Spinal cord (tissue), 10 donors: ENCODE measurements around the gene CMTM2. TPM values are rescaled to one million over a fixed set of nuclear protein-coding genes. Genes with fewer than 3 reads are reported as not detected.

ENCODE experiments used
- DNase-seq, 6 donors: peaks; one replicate each; pipeline versions ENCODE4 v3.0.0 to v3.0.0-alpha.2; 2013 to 2015; ENCODE audit warnings: low spot score in 6 of 6, low read depth in 4 of 6
- H3K27ac ChIP-seq: one replicate; pipeline ENCODE4 v1.5.1; 2013; ENCODE audit warnings: low read depth, low read length, control low read depth
- H3K27me3 ChIP-seq: one replicate; pipeline ENCODE4 v1.6.1; 2013; ENCODE audit warnings: low read length; ENCODE audit not compliant: control insufficient read depth, insufficient read depth
- H3K36me3 ChIP-seq: one replicate; pipeline ENCODE4 v1.6.1; 2013; ENCODE audit warnings: low read length; ENCODE audit not compliant: control insufficient read depth, insufficient read depth
- H3K4me1 ChIP-seq: one replicate; pipeline ENCODE4 v1.6.1; 2013; ENCODE audit warnings: low read length; ENCODE audit not compliant: control insufficient read depth, insufficient read depth
- H3K4me3 ChIP-seq: one replicate; pipeline ENCODE4 v1.5.1; 2013; ENCODE audit warnings: low read depth, low read length, control low read depth
- H3K9me3 ChIP-seq: one replicate; pipeline ENCODE4 v1.6.1; 2013; ENCODE audit warnings: low read length; ENCODE audit not compliant: control insufficient read depth, insufficient read depth
- WGBS: methylation state at CpG from one replicate; pipeline ENCODE4 v1.1.5; 2013; ENCODE audit warnings: missing lambda C conversion rate; ENCODE audit not compliant: insufficient coverage; 5-methylcytosine and 5-hydroxymethylcytosine counted together
- polyA plus RNA-seq, 2 donors: library from polyadenylated mRNA; unstranded; fragments of 120-200 nt; gene quantifications; one replicate each; pipeline ENCODE4 v1.2.1, GENCODE V29; 2013; ENCODE audit not compliant: insufficient read length in 2 of 2
- total RNA-seq, 2 donors: library from RNA; depleted of rRNA in 1 of 2; stranded (reverse); fragments of 120-200 nt in 1 of 2; fragments of >200 nt in 1 of 2; gene quantifications; one replicate each; pipeline versions ENCODE4 v1.2.3 to v1.2.4, GENCODE V29; 2013 to 2014
- donor health status: healthy.

Gene CMTM2
- total and polyA plus RNA-seq, 4 donors: 0.33 to 1.7 (median 0.99) TPM

GRCh38 chr16:66542396-66542795 is 36.9 kb upstream of the CMTM2 start:
- 83% methylated on average over 1 of the region's 3 CpGs for WGBS
- DNase-seq: no peak
- H3K4me1 ChIP-seq: no peaks in the 10 kb centered on the region
- peaks cover 41% of the 10 kb centered on the region for H3K36me3 ChIP-seq
- H3K27me3 ChIP-seq: no peaks in the 10 kb centered on the region
- no peak overlapping the region for H3K27ac ChIP-seq
- H3K4me3 ChIP-seq: no peak overlapping the region
- no peaks in the 10 kb centered on the region for H3K9me3 ChIP-seq

DNA sequence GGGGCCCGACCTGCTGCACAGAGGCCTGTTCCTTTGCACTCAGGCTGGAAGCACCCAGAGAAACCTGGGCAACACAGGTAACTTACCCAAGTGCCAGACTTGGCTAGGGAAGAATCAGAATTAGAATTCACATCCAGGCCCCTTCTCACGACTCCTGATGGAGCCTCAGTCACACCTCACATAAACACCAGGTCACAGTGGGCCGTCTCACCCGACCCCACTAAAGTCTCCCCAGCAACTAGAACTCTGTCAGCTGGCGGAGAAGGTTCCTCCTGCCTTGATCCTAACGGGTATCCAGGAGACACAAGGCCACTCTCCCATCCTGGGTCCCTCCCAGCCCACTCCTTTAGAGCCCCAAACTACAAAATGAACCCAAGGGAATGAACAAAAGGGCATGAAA is 35.7 kb upstream of the CMTM2 start:
- H3K27ac ChIP-seq: no peak overlapping the region

GRCh38 chr16:66544016-66544757 is 35.1 kb upstream of the CMTM2 start:
- peaks cover 13% of the 10 kb centered on the region for H3K4me1 ChIP-seq
- WGBS: 44% methylated on average over 3 of the region's 7 CpGs
- no peaks in the 10 kb centered on the region for H3K27me3 ChIP-seq
- no peak for DNase-seq
- no peak overlapping the region for H3K27ac ChIP-seq
- H3K36me3 ChIP-seq: peaks cover 40% of the 10 kb centered on the region
- no peaks in the 10 kb centered on the region for H3K9me3 ChIP-seq
- H3K4me3 ChIP-seq: no peak overlapping the region

More for the DNA sequence above, 35.7 kb upstream of the CMTM2 start:
- DNase-seq: no peak
- Histone ChIP-seq H3K4me3 (no peak overlapping the region), H3K36me3 (peaks cover 43% of the 10 kb centered on the region), H3K27me3 (no peaks in the 10 kb centered on the region), H3K9me3 (no peaks in the 10 kb centered on the region), H3K4me1 (peaks cover 9% of the 10 kb centered on the region)
- 74% methylated on average over 5 of the region's 6 CpGs for WGBS

DNA sequence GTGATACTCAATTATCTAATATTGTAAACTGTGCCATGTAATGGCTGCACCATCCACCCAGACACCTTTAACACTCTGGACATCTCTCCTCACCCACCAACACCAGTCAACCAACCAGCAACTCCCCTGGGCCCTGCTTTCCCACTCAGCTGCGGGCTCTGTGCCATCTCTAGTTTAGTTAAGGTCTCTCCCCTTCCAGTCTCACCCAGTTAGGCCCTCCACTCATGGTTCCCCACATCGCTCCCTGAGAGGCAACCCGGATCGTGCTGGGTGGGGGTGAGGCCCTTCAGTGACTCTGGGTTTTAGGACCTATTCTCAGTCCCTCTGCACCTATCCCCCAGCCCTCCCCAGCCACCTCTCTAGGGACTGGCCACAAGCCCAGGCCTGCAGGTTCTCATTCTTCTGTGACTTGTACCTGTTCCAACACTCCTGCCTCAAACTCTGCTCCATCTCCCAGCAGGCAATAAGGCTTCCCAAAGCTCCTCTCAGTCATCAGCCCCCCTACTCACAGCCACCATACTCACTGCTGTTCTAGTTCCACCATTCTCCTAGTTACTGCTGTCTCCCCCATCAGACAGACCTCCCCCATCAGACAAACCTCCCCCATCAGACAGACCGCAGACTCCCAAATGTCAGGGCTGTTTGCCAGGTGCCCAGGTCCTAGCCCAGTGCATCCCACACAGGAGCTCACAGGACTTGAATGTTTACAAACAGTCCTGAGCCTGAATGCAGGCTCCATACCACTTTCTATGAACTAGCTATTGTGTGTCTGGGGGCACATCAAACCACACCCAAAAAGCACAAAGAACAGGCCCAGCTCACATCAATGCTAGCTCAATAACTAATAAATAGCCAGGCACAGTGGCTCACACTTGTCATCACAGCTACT is 31.9 kb upstream of the CMTM2 start:
- DNase-seq: no peak
- peaks cover 33% of the 10 kb centered on the region for H3K36me3 ChIP-seq
- H3K27ac ChIP-seq: no peak overlapping the region
- H3K9me3 ChIP-seq: no peaks in the 10 kb centered on the region
- peaks cover 35% of the 10 kb centered on the region for H3K4me1 ChIP-seq
- WGBS: 93% methylated on average over 5 of the region's 5 CpGs
- no peak overlapping the region for H3K4me3 ChIP-seq
- no peaks in the 10 kb centered on the region for H3K27me3 ChIP-seq

GRCh38 chr16:66548068-66548467 is 31.2 kb upstream of the CMTM2 start:
- Histone ChIP-seq H3K36me3 (peaks cover 29% of the 10 kb centered on the region), H3K27ac (no peak overlapping the region), H3K4me3 (no peak overlapping the region), H3K4me1 (peaks cover 43% of the 10 kb centered on the region), H3K9me3 (no peaks in the 10 kb centered on the region), H3K27me3 (no peaks in the 10 kb centered on the region)
- DNase-seq: no peak
- 84% methylated on average over 4 of the region's 4 CpGs for WGBS

GRCh38 chr16:66548868-66549267 is 30.4 kb upstream of the CMTM2 start:
- H3K36me3 ChIP-seq: peaks cover 22% of the 10 kb centered on the region
- H3K4me3 ChIP-seq: peak overlapping the region; percentile 85
- WGBS: no CpG with 5 or more reads among the region's 9 CpGs
- H3K27me3 ChIP-seq: no peaks in the 10 kb centered on the region
- H3K9me3 ChIP-seq: no peaks in the 10 kb centered on the region
- DNase-seq: no peak
- H3K27ac ChIP-seq: peak overlapping the region; percentile 95
- H3K4me1 ChIP-seq: peaks cover 45% of the 10 kb centered on the region

GRCh38 chr16:66549284-66550131 is 29.8 kb upstream of the CMTM2 start, which contains the start of gene TK2:
Gene TK2, minus strand, starts transcription at chr16:66550122. Its CDS starts 61 bp downstream, at chr16:66550061.
- no peaks in the 10 kb centered on the region for H3K27me3 ChIP-seq
- peaks cover 45% of the 10 kb centered on the region for H3K4me1 ChIP-seq
- WGBS: 4% methylated on average over 78 of the region's 80 CpGs

DNA sequence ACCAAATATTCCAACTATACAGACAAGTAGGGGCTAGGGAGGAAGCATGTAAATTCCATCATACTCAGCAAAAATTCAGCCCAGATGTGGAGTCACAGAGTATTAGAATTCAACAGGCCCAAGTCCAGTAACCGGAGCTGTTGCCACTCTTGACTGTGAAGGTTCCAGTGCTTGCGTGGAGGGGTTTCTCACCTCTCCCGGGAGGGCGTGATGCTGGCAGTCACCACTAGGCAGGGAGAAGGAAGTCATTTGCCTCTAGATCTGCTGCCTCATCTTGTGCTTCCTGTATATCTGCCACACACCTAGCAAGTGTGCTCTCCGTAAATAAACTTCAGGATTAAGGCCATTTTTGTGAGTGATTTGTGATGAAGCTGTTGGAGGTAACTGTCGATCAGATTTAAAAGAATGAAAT is 27.9 kb upstream of the CMTM2 start:
- Histone ChIP-seq H3K27me3 (no peaks in the 10 kb centered on the region), H3K4me1 (peaks cover 45% of the 10 kb centered on the region), H3K9me3 (no peaks in the 10 kb centered on the region), H3K4me3 (no peak overlapping the region), H3K27ac (peak overlapping the region; percentile 96), H3K36me3 (peaks cover 16% of the 10 kb centered on the region)
- DNase-seq: peak in 2 of 6 donors; percentile 15 to 32
- no CpG with 5 or more reads among the region's 6 CpGs for WGBS

More at GRCh38 chr16:66549284-66550131, 29.8 kb upstream of the CMTM2 start, which contains the start of gene TK2:
- peak; percentile 52 to 91 (median 58) for DNase-seq
- Histone ChIP-seq H3K36me3 (peaks cover 22% of the 10 kb centered on the region), H3K4me3 (peak within 1 kb of the TSS; percentile 85), H3K27ac (peak within 1 kb of the TSS; percentile 95), H3K9me3 (no peaks in the 10 kb centered on the region)

DNA sequence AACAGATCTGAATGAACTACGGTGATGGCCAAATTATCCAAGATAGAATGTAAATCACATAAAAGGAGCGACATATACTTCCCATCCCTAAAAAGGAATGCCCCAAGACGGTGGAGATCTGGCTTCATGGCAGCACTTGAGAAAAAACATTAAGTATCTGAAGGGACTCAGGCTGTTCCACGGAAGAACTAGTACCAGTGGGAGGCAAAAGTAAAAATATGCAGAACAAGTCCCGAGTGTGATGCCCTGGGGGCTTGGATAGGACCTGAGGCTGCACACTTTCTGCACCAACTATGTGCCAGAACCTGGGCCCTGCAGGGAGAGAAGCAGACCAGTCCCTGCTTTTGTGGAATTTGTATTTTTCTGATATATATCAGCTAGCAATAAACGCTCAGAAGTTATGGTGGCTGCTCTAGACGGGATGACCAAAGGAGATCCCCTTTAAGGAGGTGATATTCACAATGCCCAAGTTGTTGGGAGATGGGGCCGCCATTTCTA is 27.4 kb upstream of the CMTM2 start:
- Histone ChIP-seq H3K9me3 (no peaks in the 10 kb centered on the region), H3K4me1 (peaks cover 45% of the 10 kb centered on the region), H3K36me3 (peaks cover 13% of the 10 kb centered on the region), H3K4me3 (peak overlapping the region; percentile 88), H3K27me3 (no peaks in the 10 kb centered on the region), H3K27ac (peak overlapping the region; percentile 96)
- DNase-seq: no peak
- 41% methylated on average over 5 of the region's 8 CpGs for WGBS
